WTC11 (cell line): ENCODE results near the gene ISLR.

ENCODE experiments used
- ATF6 ChIP-seq: sonication (generic); formaldehyde crosslinking; IDR thresholded peaks from 2 replicates; pipeline ENCODE4 v1.8.1; 2023; ENCODE audit warnings: mild to moderate bottlenecking, missing genetic modification reagents
- CREB1 ChIP-seq: sonication (generic); formaldehyde crosslinking; IDR thresholded peaks from 2 replicates; pipeline ENCODE4 v1.8.0; 2023; ENCODE audit warnings: mild to moderate bottlenecking, missing genetic modification reagents
- ETV6 ChIP-seq: sonication (generic); formaldehyde crosslinking; IDR thresholded peaks from 2 replicates; pipeline ENCODE4 v1.8.1; 2022; ENCODE audit warnings: mild to moderate bottlenecking, missing genetic modification reagents
- FOXP1 ChIP-seq: sonication (generic); formaldehyde crosslinking; IDR thresholded peaks from 2 replicates; pipeline ENCODE4 v1.8.0; 2022; ENCODE audit warnings: missing genetic modification reagents, mild to moderate bottlenecking, moderate library complexity, borderline replicate concordance
- HMGXB4 ChIP-seq: sonication (generic); formaldehyde crosslinking; IDR thresholded peaks from 2 replicates; pipeline ENCODE4 v1.8.1; 2023; ENCODE audit warnings: mild to moderate bottlenecking, moderate library complexity, missing genetic modification reagents
- IRF2 ChIP-seq: sonication (generic); formaldehyde crosslinking; IDR thresholded peaks from 2 replicates; pipeline ENCODE4 v1.8.0; 2022; ENCODE audit warnings: low read depth, missing genetic modification reagents, borderline replicate concordance
- TCF7 ChIP-seq: sonication (generic); formaldehyde crosslinking; IDR thresholded peaks from 2 replicates; pipeline ENCODE4 v1.8.0; 2022; ENCODE audit warnings: mild to moderate bottlenecking, low read depth, missing genetic modification reagents, moderate library complexity
- TEAD4 ChIP-seq: sonication (generic); formaldehyde crosslinking; IDR thresholded peaks from 2 replicates; pipeline ENCODE4 v1.8.0; 2022; ENCODE audit warnings: mild to moderate bottlenecking, missing genetic modification reagents
- ZBTB21 ChIP-seq: sonication (generic); formaldehyde crosslinking; IDR thresholded peaks from 2 replicates; pipeline ENCODE4 v1.8.1; 2023; ENCODE audit warnings: mild to moderate bottlenecking, missing genetic modification reagents, borderline replicate concordance
- ZBTB43 ChIP-seq: sonication (generic); formaldehyde crosslinking; IDR thresholded peaks from 2 replicates; pipeline ENCODE4 v1.8.1; 2023; ENCODE audit warnings: mild to moderate bottlenecking, missing genetic modification reagents
- TF ChIP-seq, protein P1 (sequence below): fragments of 200-600 bp; IDR thresholded peaks from 2 replicates; pipeline ENCODE4 v1.8.0; 2022; ENCODE audit warnings: antibody characterized with exemption
- TF ChIP-seq, protein P2 (sequence below): sonication (generic); formaldehyde crosslinking; IDR thresholded peaks from 2 replicates; pipeline ENCODE4 v1.8.1; 2023; ENCODE audit warnings: mild to moderate bottlenecking, missing genetic modification reagents, moderate library complexity
- TF ChIP-seq, protein P3 (sequence below): sonication (generic); formaldehyde crosslinking; IDR thresholded peaks from 2 replicates; pipeline ENCODE4 v1.8.1; 2022; ENCODE audit warnings: mild to moderate bottlenecking, missing genetic modification reagents, moderate library complexity, borderline replicate concordance
- TF ChIP-seq, protein P4 (sequence below): sonication (generic); formaldehyde crosslinking; IDR thresholded peaks from 2 replicates; pipeline ENCODE4 v1.8.0; 2023; ENCODE audit warnings: mild to moderate bottlenecking, missing genetic modification reagents

- TF ChIP-seq, protein P1, sequence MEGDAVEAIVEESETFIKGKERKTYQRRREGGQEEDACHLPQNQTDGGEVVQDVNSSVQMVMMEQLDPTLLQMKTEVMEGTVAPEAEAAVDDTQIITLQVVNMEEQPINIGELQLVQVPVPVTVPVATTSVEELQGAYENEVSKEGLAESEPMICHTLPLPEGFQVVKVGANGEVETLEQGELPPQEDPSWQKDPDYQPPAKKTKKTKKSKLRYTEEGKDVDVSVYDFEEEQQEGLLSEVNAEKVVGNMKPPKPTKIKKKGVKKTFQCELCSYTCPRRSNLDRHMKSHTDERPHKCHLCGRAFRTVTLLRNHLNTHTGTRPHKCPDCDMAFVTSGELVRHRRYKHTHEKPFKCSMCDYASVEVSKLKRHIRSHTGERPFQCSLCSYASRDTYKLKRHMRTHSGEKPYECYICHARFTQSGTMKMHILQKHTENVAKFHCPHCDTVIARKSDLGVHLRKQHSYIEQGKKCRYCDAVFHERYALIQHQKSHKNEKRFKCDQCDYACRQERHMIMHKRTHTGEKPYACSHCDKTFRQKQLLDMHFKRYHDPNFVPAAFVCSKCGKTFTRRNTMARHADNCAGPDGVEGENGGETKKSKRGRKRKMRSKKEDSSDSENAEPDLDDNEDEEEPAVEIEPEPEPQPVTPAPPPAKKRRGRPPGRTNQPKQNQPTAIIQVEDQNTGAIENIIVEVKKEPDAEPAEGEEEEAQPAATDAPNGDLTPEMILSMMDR, result no peak
- TF ChIP-seq, protein P2, sequence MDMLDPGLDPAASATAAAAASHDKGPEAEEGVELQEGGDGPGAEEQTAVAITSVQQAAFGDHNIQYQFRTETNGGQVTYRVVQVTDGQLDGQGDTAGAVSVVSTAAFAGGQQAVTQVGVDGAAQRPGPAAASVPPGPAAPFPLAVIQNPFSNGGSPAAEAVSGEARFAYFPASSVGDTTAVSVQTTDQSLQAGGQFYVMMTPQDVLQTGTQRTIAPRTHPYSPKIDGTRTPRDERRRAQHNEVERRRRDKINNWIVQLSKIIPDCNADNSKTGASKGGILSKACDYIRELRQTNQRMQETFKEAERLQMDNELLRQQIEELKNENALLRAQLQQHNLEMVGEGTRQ (CRISPR knock-in tag), result no peak
- TF ChIP-seq TCF7 (CRISPR knock-in tag) (no peak), FOXP1 (CRISPR knock-in tag) (no peak), CREB1 (CRISPR knock-in tag) (no peak), HMGXB4 (CRISPR knock-in tag) (no peak), ZBTB21 (CRISPR knock-in tag) (no peak), ZBTB43 (no peak), TEAD4 (CRISPR knock-in tag) (no peak), ATF6 (CRISPR knock-in tag) (no peak), ETV6 (CRISPR knock-in tag) (no peak), IRF2 (CRISPR knock-in tag) (no peak)
- TF ChIP-seq, protein P3, sequence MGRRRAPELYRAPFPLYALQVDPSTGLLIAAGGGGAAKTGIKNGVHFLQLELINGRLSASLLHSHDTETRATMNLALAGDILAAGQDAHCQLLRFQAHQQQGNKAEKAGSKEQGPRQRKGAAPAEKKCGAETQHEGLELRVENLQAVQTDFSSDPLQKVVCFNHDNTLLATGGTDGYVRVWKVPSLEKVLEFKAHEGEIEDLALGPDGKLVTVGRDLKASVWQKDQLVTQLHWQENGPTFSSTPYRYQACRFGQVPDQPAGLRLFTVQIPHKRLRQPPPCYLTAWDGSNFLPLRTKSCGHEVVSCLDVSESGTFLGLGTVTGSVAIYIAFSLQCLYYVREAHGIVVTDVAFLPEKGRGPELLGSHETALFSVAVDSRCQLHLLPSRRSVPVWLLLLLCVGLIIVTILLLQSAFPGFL (CRISPR knock-in tag), result no peak
- TF ChIP-seq, protein P4, sequence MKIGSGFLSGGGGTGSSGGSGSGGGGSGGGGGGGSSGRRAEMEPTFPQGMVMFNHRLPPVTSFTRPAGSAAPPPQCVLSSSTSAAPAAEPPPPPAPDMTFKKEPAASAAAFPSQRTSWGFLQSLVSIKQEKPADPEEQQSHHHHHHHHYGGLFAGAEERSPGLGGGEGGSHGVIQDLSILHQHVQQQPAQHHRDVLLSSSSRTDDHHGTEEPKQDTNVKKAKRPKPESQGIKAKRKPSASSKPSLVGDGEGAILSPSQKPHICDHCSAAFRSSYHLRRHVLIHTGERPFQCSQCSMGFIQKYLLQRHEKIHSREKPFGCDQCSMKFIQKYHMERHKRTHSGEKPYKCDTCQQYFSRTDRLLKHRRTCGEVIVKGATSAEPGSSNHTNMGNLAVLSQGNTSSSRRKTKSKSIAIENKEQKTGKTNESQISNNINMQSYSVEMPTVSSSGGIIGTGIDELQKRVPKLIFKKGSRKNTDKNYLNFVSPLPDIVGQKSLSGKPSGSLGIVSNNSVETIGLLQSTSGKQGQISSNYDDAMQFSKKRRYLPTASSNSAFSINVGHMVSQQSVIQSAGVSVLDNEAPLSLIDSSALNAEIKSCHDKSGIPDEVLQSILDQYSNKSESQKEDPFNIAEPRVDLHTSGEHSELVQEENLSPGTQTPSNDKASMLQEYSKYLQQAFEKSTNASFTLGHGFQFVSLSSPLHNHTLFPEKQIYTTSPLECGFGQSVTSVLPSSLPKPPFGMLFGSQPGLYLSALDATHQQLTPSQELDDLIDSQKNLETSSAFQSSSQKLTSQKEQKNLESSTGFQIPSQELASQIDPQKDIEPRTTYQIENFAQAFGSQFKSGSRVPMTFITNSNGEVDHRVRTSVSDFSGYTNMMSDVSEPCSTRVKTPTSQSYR, result no peak
These were observed 17.6 kb upstream of the ISLR start for GRCh38 chr15:74155766-74156417.
